Mucosa of gallbladder (tissue), 1 donor: Measurements from ENCODE around the gene GNE. TPM values are rescaled to one million over a fixed set of nuclear protein-coding genes. Genes with fewer than 3 reads are reported as not detected.

ENCODE experiments used
- DNase-seq: peaks from one replicate; pipeline ENCODE4 v3.0.0-alpha.2; 2020; ENCODE audit warnings: low spot score
- total RNA-seq: library from RNA; stranded (reverse); gene quantifications from one replicate; pipeline ENCODE4 v1.2.1, GENCODE V29; 2021
- donor health status: DM: no; HTN: no; CAD: no.

The GNE gene
- total RNA-seq, 1 donor from 2014 or later: 24.6 TPM

- DNase-seq: no peak
Observed at GRCh38 chr9:36169166-36169565, 89.1 kb downstream of the GNE start, which contains the start of gene CCIN. CCIN (plus strand) TSS chr9:36169388; CDS start chr9:36169503, 115 bp downstream.

GRCh38 chr9:36166168-36166927 is 91.9 kb downstream of the GNE start:
- peak; percentile 77 for DNase-seq

GRCh38 chr9:36165826-36166167 is 92.5 kb downstream of the GNE start:
- DNase-seq: no peak

- DNase-seq: no peak
Observed at GRCh38 chr9:36164989-36165388, 93.3 kb downstream of the GNE start.

Other genes with a start within 250 kb of the GNE start
- gene RECK, start 221.5 kb downstream of the GNE start, total RNA-seq: 11.3 TPM
- gene GLIPR2, start 121.7 kb downstream of the GNE start, total RNA-seq: 17.0 TPM
- 0.12 TPM for gene CCIN, start 89.1 kb downstream of the GNE start, total RNA-seq
- 185 TPM for gene CLTA, start 67.5 kb downstream of the GNE start, total RNA-seq
- gene RNF38, start 141.8 kb upstream of the GNE start, total RNA-seq: 49.7 TPM